Hematopoietic multipotent progenitor cell treated with erythropoietin and hydrocortisone succinate and interleukin-3 and kit ligand, for 8 days (in vitro differentiated cells): ENCODE measurements around the gene SPATS1.

Experiments
- DNase-seq: peaks from one replicate; pipeline ENCODE4 v3.0.0-alpha.2; 2015

The SPATS1 gene

GRCh38 chr6:44342489-44342888, at the start of gene SPATS1:
SPATS1 (plus strand) TSS chr6:44342650; CDS start chr6:44343096, 446 bp downstream.
- no peak for DNase-seq

GRCh38 chr6:44292661-44293365, 49.6 kb upstream of the SPATS1 start:
- no peak for DNase-seq

DNA sequence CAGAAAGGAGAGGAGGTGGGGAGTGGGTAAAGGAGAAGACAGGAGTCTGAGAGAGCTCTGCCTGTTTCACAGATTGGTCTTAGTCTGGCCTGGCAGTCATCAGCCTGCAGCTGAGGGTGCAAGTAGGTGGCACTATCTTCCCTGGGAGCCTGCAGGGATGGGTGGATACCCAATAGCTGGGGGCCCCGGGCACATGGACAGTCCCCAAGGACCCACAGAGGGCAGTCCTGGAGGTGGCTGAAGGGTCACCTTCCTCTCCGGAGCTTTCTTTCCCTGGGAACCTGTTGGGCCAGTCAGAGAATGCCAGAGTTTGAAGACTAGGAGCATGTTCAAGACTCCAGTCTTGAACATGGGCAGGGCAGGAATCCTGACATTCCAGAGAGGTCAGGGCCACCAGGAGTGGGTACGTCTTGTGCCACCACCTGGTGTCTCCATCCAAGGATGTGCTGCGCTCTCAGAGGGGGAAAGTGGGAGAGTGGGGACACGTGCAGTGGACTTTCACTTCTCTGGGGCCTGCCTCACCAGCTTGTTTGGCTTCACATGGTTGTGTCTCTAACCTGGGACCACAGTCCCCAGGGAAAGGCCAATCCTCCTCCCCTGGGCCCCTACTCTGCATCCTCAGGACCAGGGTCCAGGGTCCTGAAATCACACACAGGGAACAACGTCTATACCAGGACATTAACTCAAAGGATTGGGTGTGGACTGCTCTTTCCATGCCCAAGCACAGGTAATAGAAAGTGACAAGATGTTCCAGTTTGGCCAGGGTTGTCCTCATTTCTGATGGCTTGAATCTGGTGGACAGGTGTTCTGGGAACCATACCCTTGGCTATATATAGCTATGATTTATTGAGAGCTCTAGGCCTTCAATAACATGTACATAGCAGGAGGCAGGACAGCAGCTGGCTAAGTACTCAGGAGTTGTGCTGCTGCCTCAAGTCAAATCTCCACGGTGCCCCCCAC, 47.3 kb upstream of the SPATS1 start:
- DNase-seq: no peak

- DNase-seq: peak; percentile 16
Measured at GRCh38 chr6:44297063-44298038, 45.1 kb upstream of the SPATS1 start.

DNA sequence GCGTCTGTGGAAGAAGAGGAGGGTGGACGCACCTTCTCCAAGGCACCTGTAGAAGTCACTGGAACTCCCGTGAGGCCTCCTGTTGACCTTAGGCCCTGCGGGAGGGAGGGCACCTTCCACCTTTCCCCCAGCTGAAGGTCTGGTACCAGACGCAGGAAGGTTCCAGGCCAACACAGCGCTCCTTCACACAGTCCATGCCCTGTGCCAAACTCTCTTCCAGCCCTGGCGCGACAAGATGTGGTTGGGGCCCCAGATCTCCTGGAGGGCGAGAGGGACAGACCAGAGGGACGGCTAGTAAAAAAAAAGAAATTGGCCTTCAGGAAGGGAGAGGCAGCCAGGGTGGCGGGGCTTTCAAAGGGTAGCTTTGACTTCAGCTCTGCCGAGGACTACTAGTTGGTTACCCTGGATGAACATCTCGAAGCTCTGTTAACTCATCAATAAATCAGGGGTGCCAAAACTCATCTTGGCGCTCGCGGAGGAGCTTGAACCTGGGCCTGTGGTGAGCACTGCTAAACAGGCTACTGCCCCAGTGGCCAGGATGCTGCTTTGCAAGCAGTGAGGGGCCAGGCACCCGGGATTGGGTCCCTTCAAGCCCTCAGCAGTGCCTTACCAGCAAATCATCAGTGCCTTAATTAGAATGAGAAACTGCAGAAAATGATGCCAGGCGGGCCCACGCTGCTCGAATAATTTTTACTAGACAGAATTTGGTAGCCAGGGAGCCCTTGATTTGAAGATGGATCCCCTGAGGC, 44.2 kb upstream of the SPATS1 start:
- no peak for DNase-seq

DNA sequence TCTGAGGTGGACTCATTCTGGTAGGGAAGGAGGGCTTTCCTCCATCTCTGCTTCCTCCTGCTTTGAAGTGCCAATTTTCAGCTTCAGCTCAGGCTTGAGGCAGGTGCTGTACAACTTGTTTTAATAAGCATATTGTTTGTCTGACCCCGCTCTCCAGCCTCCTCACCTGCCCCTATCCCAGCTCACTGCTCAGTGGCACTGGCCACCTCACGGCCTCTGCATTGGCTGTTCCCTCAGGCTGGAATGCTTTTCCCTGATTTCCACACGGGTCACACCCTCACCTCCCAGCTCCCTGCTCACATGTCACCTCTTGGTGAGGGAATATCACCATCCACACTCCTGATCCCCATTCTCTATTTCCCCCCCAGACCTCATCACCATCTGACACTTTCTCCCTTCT, 43.6 kb upstream of the SPATS1 start:
- no peak for DNase-seq

DNA sequence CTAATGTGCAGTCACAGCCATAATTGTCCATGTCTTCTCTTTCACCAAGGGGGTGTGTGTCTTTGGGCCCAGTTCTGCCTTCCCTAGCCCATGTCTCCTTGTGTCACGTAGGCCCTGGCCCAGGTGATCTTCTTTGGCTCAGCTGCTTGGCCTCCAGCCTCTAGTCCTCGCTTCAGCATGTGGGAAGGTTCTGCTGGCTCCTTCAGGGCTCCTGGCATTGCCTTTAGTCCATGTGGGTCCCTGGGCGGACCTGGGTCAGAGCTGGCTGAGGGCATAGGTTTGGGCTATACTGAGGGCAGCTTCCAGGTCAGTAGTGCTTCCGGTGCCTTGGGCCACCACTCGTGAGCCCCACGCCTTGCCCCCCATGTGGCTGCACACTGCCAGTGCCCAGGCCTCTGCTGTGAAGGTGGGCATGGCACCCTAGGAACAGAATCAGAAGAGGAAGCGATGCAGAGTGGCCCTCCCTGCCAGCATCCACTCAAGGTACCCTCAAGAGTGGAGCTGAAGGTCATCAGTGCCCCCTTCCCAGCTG, 42.1 kb upstream of the SPATS1 start:
- DNase-seq: no peak

DNA sequence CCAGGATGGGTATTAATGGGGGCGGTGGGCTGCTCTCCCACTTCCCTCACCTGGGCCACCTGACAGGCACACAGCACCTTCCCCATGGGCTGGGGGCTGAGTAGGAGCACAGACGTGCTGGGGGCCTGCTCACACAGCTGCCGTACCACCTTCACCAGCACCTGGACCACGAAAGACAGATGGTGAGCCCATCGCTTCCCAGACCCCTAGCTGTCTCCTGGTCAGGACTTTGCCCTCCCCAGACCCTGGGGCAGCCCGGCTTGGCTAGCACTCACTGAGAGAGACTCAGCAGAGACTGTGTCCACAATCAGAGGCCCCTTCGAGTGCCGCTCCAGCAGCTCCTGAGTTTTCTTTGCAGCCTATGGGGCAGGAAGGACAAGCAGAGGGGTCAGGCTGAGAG, 41.3 kb upstream of the SPATS1 start:
- DNase-seq: no peak

- no peak for DNase-seq
Measured at GRCh38 chr6:44301782-44302564, 40.5 kb upstream of the SPATS1 start.

- no peak for DNase-seq
Measured at GRCh38 chr6:44302856-44303255, 39.6 kb upstream of the SPATS1 start.

DNA sequence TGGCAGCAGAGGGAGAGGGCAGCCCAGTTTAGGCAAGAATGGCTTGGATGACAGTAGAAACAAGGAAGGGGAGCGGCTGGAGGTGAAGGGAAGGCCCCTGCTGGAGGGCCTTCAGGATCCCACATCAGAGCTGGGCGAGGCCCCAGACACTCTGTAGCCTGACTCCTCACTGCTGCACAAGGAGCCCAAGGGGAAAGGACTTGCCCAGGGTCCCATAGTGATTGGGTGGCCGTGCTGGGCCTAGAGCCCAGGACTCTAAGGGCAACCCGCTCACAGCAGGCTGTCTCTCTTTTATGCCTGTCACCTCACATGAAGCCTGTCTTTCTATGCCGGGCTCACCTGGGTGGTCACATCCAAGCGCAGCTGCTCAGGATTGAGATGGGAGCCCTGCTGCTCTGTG, 38.6 kb upstream of the SPATS1 start:
- DNase-seq: no peak

DNA sequence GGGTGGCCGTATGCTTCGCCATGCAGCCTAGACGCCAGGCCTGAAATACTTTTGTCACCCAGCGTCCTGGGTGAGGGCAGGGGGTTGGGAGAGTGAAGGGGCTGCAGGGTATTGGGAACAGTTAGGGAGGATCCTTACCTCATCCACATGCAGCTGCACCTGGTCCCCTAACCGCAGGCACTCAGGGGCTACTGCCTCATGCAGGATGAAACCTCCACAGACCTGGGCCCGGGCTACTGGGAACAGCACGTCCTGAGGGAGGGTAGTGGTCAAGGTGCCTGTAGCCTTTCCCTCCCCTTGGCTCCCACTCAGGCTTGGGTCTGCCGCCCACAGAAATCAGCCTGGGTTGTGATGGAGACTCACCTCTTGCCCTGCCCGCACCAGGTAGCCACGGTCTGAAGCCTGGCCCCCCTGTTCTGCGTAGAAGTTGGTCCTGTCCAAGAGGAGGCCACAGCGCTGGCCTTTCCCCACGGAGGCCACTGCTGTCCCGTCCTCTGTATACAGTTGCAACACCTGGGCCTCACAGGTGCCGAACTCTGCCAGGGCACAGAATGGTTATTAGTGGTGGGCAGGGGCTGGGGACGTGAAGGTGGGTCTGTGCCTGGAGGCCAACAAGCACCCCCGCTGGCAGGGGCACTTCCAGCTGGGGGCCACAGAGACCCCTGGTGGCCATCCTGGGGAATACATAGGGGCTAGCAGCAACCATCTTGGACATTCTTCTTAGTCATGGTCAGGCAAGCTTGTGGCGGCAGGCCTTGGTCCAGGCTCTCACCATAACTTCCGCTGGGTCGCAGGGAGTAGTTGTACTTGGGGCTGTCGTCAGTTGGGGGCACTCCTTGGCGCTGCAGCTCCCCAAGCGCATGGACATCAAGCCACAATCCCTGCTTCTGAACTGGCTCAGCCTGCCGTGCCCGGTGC, 37.9 kb upstream of the SPATS1 start:
- DNase-seq: peak; percentile 47

GRCh38 chr6:44305200-44305725, 37.2 kb upstream of the SPATS1 start:
- no peak for DNase-seq

DNA sequence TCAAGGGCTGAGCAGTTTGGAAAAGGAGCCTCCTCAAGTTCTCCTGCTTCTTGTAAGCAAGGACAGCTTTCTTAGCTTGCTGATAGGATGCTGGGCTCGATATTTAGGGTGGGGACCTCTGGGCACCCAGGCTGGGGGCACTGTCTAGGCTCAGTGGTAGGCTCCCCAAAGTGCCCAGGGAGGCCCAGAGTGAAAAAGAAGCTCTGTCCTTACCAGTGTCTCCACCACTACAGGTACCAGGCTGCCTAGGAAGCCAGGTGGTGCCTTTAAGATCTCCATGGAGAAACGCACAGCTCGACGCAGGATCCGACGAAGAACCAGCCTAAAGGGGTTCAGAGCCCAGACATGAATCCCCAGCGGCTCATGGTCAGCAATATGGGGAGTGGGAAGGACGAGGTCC, 35.7 kb upstream of the SPATS1 start:
- DNase-seq: no peak

- no peak for DNase-seq
Measured at GRCh38 chr6:44307217-44307616, 35.2 kb upstream of the SPATS1 start.

DNA sequence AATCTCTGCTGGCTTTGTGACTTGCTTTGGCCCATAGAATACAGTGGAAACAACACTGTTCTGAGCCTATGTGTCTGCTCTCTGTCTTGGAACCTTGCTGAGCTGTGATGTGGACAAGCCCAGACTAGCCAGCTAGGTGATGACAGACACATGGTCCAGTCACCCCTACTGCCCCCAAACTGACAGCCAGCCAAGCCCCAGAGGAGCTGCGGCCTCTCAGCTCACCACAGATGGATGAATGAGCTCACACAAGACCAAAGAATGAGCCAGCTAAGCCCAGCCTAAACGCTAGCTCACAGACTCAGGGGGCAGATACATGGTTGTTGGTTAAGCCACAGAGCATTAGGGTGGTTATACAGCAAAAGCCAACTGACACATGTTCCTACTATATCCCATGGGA, 33.4 kb upstream of the SPATS1 start:
- no peak for DNase-seq

DNA sequence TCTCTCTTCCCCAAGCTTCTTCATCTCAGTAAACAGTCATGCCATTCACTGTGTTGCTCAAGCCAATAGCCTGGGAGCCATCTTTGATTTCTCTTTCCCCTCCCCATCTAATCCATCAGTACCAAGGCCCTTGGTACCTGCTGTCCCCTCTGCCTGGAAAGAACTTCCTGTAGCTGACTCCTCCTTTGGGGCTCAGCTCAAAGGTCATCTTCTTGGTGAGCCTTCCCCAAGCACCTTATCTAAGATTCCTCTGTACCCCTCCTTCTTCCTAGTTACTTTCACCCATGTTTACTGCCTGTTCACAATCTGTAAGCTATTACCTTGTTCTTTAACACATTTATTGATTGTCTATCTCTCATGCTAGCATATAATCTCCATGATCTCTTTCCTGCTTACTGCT, 32.8 kb upstream of the SPATS1 start:
- no peak for DNase-seq

DNA sequence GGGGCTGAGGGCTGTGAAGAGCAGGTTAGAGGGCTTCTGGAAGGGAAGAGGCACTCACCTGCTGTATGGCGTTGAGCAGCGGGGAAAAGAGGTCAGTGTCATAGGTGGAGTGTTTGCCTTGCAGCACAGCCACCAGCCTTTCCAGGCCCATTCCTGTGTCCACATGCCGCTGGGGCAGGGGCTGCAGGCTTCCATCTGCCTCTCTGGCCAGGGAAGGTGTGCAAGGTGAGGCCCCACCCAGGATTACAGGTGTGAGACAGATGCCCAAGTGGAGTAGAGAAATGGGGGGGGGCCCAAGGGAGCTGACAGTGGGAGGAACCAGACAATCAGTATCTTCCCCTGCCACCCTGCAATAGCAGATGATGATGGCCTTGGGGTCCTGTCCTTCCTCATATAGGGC, 32.2 kb upstream of the SPATS1 start:
- DNase-seq: no peak

GRCh38 chr6:44311304-44311703, 31.1 kb upstream of the SPATS1 start:
- no peak for DNase-seq

GRCh38 chr6:44311767-44312166, 30.7 kb upstream of the SPATS1 start:
- no peak for DNase-seq
